ENCODE results near the gene GABRR1. TPM values are rescaled to one million over a fixed set of nuclear protein-coding genes. Genes with fewer than 3 reads are reported as not detected.

Gene GABRR1
- total RNA-seq: not detected in 2 replicates

DNA sequence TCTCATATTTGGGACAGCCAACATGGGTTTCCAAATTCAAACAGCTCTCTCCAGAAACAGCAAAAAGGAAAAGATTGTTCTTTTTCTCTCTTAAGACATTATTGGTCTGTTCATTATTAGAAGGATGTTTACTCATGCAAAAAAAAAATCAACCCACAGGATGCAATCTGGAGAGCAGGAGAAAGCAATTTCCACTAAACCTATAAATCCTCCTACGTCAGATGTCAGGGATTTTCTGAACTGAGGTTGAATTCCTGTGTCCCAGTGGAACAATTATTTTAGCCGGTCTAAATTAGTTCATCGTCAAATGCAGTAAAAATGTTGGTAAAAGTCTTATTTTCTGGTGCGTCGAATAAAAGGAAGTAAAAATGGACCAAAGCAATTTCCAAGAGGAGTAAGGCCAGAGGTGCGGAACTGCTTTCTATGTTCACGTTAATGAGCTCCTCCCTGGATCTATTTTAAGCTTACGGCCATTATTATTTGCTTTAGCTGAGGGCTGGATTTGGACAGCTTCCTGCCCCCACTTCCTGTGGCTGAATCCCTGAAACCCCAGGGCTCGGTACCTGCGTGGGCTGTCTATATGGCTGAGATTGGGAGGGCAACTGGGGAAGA is at the start of gene GABRR1:
GABRR1 (minus strand) TSS at position 60 of the 612 bp plus-strand sequence; CDS start at position 24, 36 bp downstream.

DNA sequence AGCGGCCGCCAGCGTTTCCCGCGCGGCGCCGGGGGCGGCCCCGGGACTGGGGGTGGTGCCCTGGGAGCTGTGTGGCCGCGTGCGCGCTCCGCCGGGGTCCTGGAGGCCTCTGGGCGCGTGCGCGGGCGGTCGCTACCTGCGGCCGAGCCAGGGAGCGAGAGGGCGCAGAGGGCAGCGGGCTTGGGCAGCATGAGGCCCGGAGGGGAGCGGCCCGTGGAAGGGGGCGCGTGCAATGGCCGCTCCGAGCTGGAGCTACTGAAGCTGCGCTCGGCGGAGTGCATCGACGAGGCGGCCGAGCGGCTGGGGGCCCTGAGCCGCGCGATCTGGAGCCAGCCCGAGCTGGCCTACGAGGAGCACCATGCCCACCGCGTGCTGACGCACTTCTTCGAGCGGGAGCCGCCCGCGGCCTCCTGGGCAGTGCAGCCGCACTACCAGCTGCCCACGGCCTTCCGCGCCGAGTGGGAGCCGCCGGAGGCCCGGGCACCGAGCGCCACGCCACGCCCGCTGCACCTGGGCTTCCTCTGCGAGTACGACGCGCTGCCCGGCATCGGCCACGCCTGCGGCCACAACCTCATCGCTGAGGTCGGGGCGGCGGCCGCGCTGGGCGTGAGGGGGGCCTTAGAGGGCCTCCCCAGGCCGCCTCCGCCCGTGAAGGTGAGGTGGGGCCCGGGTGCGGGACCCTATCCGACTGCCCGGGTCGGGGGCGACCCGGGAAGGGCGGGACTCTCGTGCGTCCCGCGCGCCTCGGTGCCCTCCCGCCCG is 71.0 kb downstream of the GABRR1 start, which contains the start of gene PM20D2:
PM20D2 (plus strand) TSS at position 100 of the 762 bp plus-strand sequence; CDS start at position 190, 90 bp downstream.

Other genes starting within 250 kb of the GABRR1 start
- gene PNRC1, start 136.6 kb downstream of the GABRR1 start, total RNA-seq: 203 and 231 TPM in 2 replicates
- gene SRSF12, start 99.3 kb downstream of the GABRR1 start, total RNA-seq: 0.24 and 0.62 TPM in 2 replicates
- 1.6 and 3.1 TPM in 2 replicates for gene PM20D2, start 71.3 kb downstream of the GABRR1 start, total RNA-seq
- not detected in 2 replicates for gene GABRR2, start 97.9 kb upstream of the GABRR1 start, total RNA-seq
- gene UBE2J1, start 135.4 kb upstream of the GABRR1 start, total RNA-seq: 29.5 and 31.1 TPM in 2 replicates
- gene RRAGD, start 194.9 kb upstream of the GABRR1 start, total RNA-seq: 0.20 and 0.75 TPM in 2 replicates
- 2.2 and 6.6 TPM in 2 replicates for gene ANKRD6, start 215.8 kb upstream of the GABRR1 start, total RNA-seq